ENCODE results near the gene NPFF. TPM values are rescaled to one million over a fixed set of nuclear protein-coding genes. Genes with fewer than 3 reads are reported as not detected.
A peak's percentile ranks its signal among the peaks of the same experiment; 100 is the strongest.

The NPFF gene
- polyA plus RNA-seq, 2 of the 4 experiments (the other 2 are of a cell fraction): 0.17 TPM; not detected in 1

DNA sequence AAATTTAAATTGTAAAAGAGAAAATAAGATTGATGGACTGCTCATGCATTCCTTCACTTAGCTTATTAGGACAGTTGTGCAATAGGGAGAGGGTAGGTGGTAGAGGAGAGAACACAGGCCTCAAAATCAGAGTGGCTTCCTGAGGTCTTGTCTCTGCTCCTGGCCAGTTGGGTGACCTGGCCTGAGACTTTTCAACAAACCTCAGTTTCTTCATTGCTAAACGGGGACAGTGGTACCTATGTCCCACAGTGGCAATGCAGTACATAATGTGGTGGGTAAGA is 10.6 kb downstream of the NPFF start:
- peak overlapping the region; percentile 35 to 79; a peak in 4 of 6 replicates for H3K27ac ChIP-seq
- POLR2A ChIA-PET: no interaction called here
- no peak for TF ChIP-seq TP53 (CRISPR knock-in tag; IDR thresholded peaks at IDR 0.05)
- TF ChIP-seq KDM1A (IDR thresholded peaks at IDR 0.05; ENCODE audit: low read depth): no peak
- peak in 1 of 2 experiments; percentile 42; a peak in 1 of 4 replicates for TF ChIP-seq CEBPB (IDR thresholded peaks at IDR 0.05)
- TF ChIP-seq ZC3H11A (IDR thresholded peaks at IDR 0.05): no peak
- ATAC-seq: no peak
- WGBS (ENCODE audit: missing lambda C conversion rate): 21% methylated on average over 1 of the region's 1 CpG
- H3K4me3 ChIP-seq: peak overlapping the region; percentile 13; the same call in 1 of the 3 replicates
- H3K4me1 ChIP-seq: peaks cover 50% of the 10 kb centered on the region
- CTCF ChIA-PET: interaction anchor here (1.4 to 8.4 kb wide), 3 partner anchors 13 to 173 kb away, joined by 7 to 53 read pairs (median 27); partner anchors contain the start of gene NPFF
- no peaks in the 10 kb centered on the region for H3K9me3 ChIP-seq
- FAIRE-seq: no peak
- no peak for DNase-seq (ENCODE audit: low read depth in 1 of 2, low spot score in 1 of 2)
- H3K4me2 ChIP-seq: peak overlapping the region; percentile 56

DNA sequence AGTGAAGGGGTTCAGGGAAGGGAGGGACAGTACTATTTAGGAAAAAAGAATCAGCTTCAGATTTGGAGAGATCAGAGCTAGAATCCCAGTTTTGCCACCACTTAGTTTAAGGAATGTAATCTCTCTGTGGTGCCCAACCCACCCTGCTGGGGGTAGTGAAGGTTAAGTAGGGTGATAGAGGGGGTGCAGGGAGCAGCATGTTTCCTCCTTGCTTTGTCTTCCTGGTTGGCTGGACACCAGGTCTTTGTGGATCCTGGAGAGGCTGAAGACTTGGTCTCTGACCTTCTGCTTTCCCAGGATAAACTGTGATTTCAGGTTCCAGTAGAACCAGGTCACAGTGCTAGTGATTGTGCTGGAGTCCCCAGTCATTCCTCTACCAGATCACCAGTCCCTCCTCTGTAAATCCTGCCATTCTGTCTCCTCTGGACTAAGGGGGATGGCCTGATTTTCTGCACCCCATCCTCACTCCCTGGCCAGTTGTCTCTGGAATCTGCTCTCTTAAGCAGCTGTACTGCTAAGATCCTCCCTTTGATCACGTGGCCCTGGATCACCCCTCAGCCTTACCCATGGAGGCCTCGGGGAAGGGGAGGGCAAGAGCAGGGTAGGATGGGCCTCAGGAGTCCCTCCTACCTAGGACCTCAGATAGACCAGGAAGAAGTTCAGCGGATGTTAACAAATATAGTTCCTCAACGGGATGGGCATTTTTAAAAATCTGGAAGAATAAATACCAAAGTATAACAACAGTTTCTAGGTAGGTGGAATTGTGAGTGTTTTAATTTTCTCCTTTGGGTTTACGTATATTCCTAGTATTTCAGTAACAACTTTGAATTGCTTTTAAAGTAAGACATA is 11.2 kb downstream of the NPFF start:
- FAIRE-seq: no peak
- DNase-seq (ENCODE audit: low read depth in 1 of 2, low spot score in 1 of 2): peak; percentile 36 to 88
- peak overlapping the region; percentile 56 for H3K4me2 ChIP-seq
- ChIA-PET CTCF (interaction anchor here (1.4 to 8.4 kb wide), 4 partner anchors 14 to 172 kb away, joined by 7 to 53 read pairs (median 19); partner anchors contain the start of gene NPFF), POLR2A (no interaction called here)
- peaks cover 49% of the 10 kb centered on the region for H3K4me1 ChIP-seq
- H3K27ac ChIP-seq: peak overlapping the region; percentile 63 to 79
- no peak for TF ChIP-seq CEBPB (IDR thresholded peaks at IDR 0.05)
- TF ChIP-seq, protein P1, sequence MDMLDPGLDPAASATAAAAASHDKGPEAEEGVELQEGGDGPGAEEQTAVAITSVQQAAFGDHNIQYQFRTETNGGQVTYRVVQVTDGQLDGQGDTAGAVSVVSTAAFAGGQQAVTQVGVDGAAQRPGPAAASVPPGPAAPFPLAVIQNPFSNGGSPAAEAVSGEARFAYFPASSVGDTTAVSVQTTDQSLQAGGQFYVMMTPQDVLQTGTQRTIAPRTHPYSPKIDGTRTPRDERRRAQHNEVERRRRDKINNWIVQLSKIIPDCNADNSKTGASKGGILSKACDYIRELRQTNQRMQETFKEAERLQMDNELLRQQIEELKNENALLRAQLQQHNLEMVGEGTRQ (IDR thresholded peaks at IDR 0.05): peak; percentile 85
- H3K4me3 ChIP-seq: peak overlapping the region; percentile 13; the same call in 1 of the 3 replicates
- WGBS (ENCODE audit: missing lambda C conversion rate): 26% methylated on average over 5 of the region's 5 CpGs
- no peaks in the 10 kb centered on the region for H3K9me3 ChIP-seq
- peak in 1 of 2 experiments; percentile 22; a peak in 3 of 6 replicates for ATAC-seq

DNA sequence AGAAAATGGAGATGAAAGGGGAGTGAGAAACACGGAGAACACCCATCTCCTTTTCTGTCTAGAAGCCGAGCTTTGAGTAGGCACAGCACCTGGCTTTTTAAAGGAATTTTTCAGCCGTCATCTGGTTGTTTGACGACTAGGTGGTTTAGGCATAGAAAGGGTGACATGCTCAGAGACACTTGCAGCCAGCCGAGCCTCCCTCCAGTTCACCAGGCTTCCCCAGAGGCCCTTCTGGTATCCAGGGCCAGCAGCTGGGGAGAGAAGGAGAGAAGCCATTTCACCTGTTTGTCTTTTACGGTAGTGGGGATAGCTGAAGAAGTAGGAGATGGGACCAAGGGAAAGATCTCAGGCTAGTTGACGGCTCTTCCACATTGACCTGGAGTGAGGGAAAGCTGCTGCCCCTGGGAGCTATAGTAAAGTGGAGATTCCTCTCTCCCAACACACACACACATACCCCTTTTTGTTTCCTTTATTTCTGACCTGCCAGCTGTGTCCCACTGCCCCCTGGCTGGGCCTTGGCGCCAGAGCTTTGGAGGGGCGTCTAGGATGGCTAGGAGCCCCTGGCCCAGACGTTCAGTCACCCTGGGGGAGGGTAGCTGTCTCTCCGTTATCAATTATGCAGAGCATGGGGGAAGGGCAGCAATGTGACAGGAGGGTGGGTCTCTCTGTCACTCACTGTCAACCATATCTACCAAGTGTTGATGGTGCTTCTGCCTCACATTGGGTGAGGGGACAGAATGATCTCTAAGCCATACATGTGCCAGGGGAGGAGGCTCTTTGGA is 13.5 kb downstream of the NPFF start:
- ChIA-PET POLR2A (interaction anchor here (0.6 to 3.4 kb wide), 3 partner anchors 11 to 168 kb away, joined by 3 to 21 read pairs (median 3); no protein-coding TSS in a partner anchor), CTCF (interaction anchor here (0.7 to 8.4 kb wide), 11 partner anchors 10 to 455 kb away, joined by 3 to 53 read pairs (median 4); partner anchors contain the start of gene NPFF)
- peaks cover 55% of the 10 kb centered on the region for H3K4me1 ChIP-seq
- WGBS (ENCODE audit: missing lambda C conversion rate): 50% methylated on average over 11 of the region's 11 CpGs
- DNase-seq (ENCODE audit: low read depth in 1 of 2, low spot score in 1 of 2) (no peak), ATAC-seq (peak in 1 of 2 experiments; percentile 4; a peak in 1 of 6 replicates), FAIRE-seq (no peak)
- H3K4me2 ChIP-seq: peak overlapping the region; percentile 89
- peak overlapping the region; percentile 89 to 91 for H3K27ac ChIP-seq
- peak overlapping the region; percentile 60 for H3K4me3 ChIP-seq
- TF ChIP-seq, protein P2, sequence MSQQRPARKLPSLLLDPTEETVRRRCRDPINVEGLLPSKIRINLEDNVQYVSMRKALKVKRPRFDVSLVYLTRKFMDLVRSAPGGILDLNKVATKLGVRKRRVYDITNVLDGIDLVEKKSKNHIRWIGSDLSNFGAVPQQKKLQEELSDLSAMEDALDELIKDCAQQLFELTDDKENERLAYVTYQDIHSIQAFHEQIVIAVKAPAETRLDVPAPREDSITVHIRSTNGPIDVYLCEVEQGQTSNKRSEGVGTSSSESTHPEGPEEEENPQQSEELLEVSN (IDR thresholded peaks at IDR 0.05; ENCODE audit: borderline replicate concordance, low read depth): no peak
- TF ChIP-seq KDM5A (IDR thresholded peaks at IDR 0.05): no peak
- TF ChIP-seq POLR2A (IDR thresholded peaks at IDR 0.05; ENCODE audit: low read length): peak; percentile 24; the same call in 1 of the 2 replicates
- no peak for TF ChIP-seq ZFP36 (IDR thresholded peaks at IDR 0.05; ENCODE audit: borderline replicate concordance, partially characterized antibody)
- TF ChIP-seq NR3C1 (IDR thresholded peaks at IDR 0.05): no peak
- no peak for TF ChIP-seq RFX5 (IDR thresholded peaks at IDR 0.05)
- TF ChIP-seq HOXB5 (CRISPR knock-in tag; IDR thresholded peaks at IDR 0.05): no peak
- TF ChIP-seq, protein P3, sequence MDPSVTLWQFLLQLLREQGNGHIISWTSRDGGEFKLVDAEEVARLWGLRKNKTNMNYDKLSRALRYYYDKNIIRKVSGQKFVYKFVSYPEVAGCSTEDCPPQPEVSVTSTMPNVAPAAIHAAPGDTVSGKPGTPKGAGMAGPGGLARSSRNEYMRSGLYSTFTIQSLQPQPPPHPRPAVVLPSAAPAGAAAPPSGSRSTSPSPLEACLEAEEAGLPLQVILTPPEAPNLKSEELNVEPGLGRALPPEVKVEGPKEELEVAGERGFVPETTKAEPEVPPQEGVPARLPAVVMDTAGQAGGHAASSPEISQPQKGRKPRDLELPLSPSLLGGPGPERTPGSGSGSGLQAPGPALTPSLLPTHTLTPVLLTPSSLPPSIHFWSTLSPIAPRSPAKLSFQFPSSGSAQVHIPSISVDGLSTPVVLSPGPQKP (IDR thresholded peaks at IDR 0.05; ENCODE audit: low read depth, low read length): no peak
- H3K9me3 ChIP-seq: no peaks in the 10 kb centered on the region

Data from A549 (cell line).